ENCODE data around the gene FUT3. TPM values are rescaled to one million over a fixed set of nuclear protein-coding genes. Genes with fewer than 3 reads are reported as not detected.

FUT3 gene
- total and polyA plus RNA-seq, 2 of the 4 experiments (the other 2 are of a cell fraction): not detected

GRCh38 chr19:5839065-5840017, 11.9 kb downstream of the FUT3 start, which contains the start of gene FUT6:
Gene FUT6 (minus strand): TSS chr19:5839702. CDS start chr19:5832567, 7,135 bp downstream.
- H3K14ac ChIP-seq (replicated peaks; ENCODE audit: low read depth, low read length): no peak within 1 kb of the TSS
- H2BK120ac ChIP-seq (ENCODE audit: low read depth, low read length): no peak within 1 kb of the TSS
- in situ Hi-C loops (cut with MboI; ENCODE audit: low sequenced_read_pairs) (no loop called here), intact Hi-C loops (cut with micrococcal nuclease) (no loop called here), dilution Hi-C loops (cut with HindIII; ENCODE audit: low sequenced_read_pairs, unreplicated experiment) (no loop called here)
- H3K4me3 ChIP-seq (ENCODE audit: insufficient read depth, low read depth, low read length): no peak within 1 kb of the TSS
- no peak within 1 kb of the TSS for H2BK15ac ChIP-seq (ENCODE audit: low read depth, low read length)
- H3K27ac ChIP-seq (ENCODE audit: insufficient read depth, low read length): no peak within 1 kb of the TSS
- H4K20me1 ChIP-seq (ENCODE audit: insufficient read depth, low read length): no peaks in the 10 kb centered on the region
- H3K9me3 ChIP-seq (ENCODE audit: control insufficient read depth, insufficient read depth, low read length): no peaks in the 10 kb centered on the region
- no peak within 1 kb of the TSS for H3K4me2 ChIP-seq (ENCODE audit: low read depth, low read length)
- H2BK5ac ChIP-seq (ENCODE audit: low read depth, low read length, poor library complexity, severe bottlenecking): no peak within 1 kb of the TSS
- H4K91ac ChIP-seq (ENCODE audit: insufficient read depth, low read depth, low read length): no peak within 1 kb of the TSS
- WGBS, 2 experiments (ENCODE audit: extremely low coverage in 2 of 2, insufficient read length in 1 of 2): 80% methylated on average over 3 of the region's 9 CpGs; no CpG with 5 or more reads in 1 of the 2 experiments
- no peak within 1 kb of the TSS for H4K8ac ChIP-seq (ENCODE audit: low read depth in 2 of 2, low read length in 2 of 2)
- no peak within 1 kb of the TSS for H2AK9ac ChIP-seq (replicated peaks; ENCODE audit: low read depth, low read length, poor library complexity)
- no peak within 1 kb of the TSS for H4K5ac ChIP-seq (ENCODE audit: low read depth, low read length)
- TF ChIP-seq POLR2A (IDR thresholded peaks at IDR 0.05; ENCODE audit: low read depth, low read length) (no peak), CHD1 (IDR thresholded peaks at IDR 0.05; ENCODE audit: low read depth, low read length) (no peak), USF2 (IDR thresholded peaks at IDR 0.05; ENCODE audit: low read depth, low read length) (no peak), BHLHE40 (IDR thresholded peaks at IDR 0.05; ENCODE audit: low read depth, low read length) (no peak), MAZ (IDR thresholded peaks at IDR 0.05; ENCODE audit: borderline replicate concordance, low read depth, low read length) (no peak), ELK1 (IDR thresholded peaks at IDR 0.05; ENCODE audit: borderline replicate concordance, low read depth, low read length) (no peak), RCOR1 (IDR thresholded peaks at IDR 0.05; ENCODE audit: insufficient replicate concordance, low read length) (no peak), RAD21 (IDR thresholded peaks at IDR 0.05; ENCODE audit: low read length) (no peak), FOS (IDR thresholded peaks at IDR 0.05; ENCODE audit: low read depth, low read length) (no peak), NFE2L2 (IDR thresholded peaks at IDR 0.05; ENCODE audit: low read depth, low read length) (no peak), SMC3 (IDR thresholded peaks at IDR 0.05; ENCODE audit: low read depth, low read length) (no peak)
- TF ChIP-seq, protein P1, sequence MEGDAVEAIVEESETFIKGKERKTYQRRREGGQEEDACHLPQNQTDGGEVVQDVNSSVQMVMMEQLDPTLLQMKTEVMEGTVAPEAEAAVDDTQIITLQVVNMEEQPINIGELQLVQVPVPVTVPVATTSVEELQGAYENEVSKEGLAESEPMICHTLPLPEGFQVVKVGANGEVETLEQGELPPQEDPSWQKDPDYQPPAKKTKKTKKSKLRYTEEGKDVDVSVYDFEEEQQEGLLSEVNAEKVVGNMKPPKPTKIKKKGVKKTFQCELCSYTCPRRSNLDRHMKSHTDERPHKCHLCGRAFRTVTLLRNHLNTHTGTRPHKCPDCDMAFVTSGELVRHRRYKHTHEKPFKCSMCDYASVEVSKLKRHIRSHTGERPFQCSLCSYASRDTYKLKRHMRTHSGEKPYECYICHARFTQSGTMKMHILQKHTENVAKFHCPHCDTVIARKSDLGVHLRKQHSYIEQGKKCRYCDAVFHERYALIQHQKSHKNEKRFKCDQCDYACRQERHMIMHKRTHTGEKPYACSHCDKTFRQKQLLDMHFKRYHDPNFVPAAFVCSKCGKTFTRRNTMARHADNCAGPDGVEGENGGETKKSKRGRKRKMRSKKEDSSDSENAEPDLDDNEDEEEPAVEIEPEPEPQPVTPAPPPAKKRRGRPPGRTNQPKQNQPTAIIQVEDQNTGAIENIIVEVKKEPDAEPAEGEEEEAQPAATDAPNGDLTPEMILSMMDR (conservative IDR thresholded peaks at IDR 0.05; ENCODE audit: low read depth, low read length): no peak
- H3K4me1 ChIP-seq (ENCODE audit: control insufficient read depth, insufficient read depth, low read length): no peaks in the 10 kb centered on the region
- no peaks in the 10 kb centered on the region for H3K79me1 ChIP-seq (ENCODE audit: low read depth in 1 of 2, low read length in 2 of 2)
- no peak within 1 kb of the TSS for H3K18ac ChIP-seq (ENCODE audit: low read depth, low read length)
- H3K56ac ChIP-seq (ENCODE audit: extremely low read depth, insufficient read depth, low read length): no peak within 1 kb of the TSS
- no peak within 1 kb of the TSS for H2AK5ac ChIP-seq (ENCODE audit: low read depth, low read length)
- ATAC-seq (ENCODE audit: low read depth): no peak
- peaks cover 9% of the 10 kb centered on the region; the same call in 1 of the 2 replicates for H3K27me3 ChIP-seq (ENCODE audit: control insufficient read depth, insufficient read depth, low read length)
- no peak within 1 kb of the TSS for H3K4ac ChIP-seq (ENCODE audit: low read depth, low read length)
- H2AFZ ChIP-seq (replicated peaks; ENCODE audit: low read length, poor library complexity): no peak within 1 kb of the TSS
- no TSS peak for BruUV-seq (replicated peaks)
- ChIA-PET POLR2A (ENCODE audit: unreplicated experiment) (interaction anchor here (0.5 kb wide), 1 partner anchor 17 kb away, joined by 3 read pairs; no protein-coding TSS in a partner anchor), CTCF (interaction anchor here (0.5 kb wide), 1 partner anchor 31 kb away, joined by 7 read pairs; no protein-coding TSS in a partner anchor)
- no peak within 1 kb of the TSS for H2BK20ac ChIP-seq (ENCODE audit: low read depth, low read length)
- H3K36me3 ChIP-seq (ENCODE audit: control insufficient read depth, insufficient read depth, low read length): no peaks in the 10 kb centered on the region
- no peak for DNase-seq
- no peak within 1 kb of the TSS for H3K9ac ChIP-seq (ENCODE audit: low read depth, low read length)
- H3K23ac ChIP-seq (ENCODE audit: low read depth, low read length): no peak within 1 kb of the TSS
- H3K9me1 ChIP-seq (ENCODE audit: insufficient read depth, low read length): no peaks in the 10 kb centered on the region
